ENCODE results near the gene CUL3.

DNA sequence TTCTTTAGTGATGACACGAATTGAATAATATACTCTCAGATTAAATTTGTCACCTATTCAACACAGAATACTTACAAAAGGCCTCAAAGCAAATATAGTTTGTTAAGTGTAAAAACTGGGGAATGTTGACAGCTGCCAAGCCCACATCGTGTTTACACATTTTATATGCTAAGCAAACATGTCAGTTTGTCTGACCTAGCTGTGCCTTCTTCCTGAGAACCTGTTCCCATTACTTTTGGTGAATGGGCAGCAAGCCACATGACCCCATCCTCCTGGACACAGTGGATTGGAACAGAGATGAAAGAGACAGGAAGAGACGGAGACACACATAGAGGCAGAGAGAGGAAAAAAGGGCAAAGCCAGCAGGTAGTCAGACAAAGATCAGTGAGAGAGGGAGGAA is 22.9 kb upstream of the CUL3 start:
- TF ChIP-seq CTCF (IDR thresholded peaks at IDR 0.05 in 4 of 5, conservative IDR thresholded peaks at IDR 0.05 in 1 of 5) (no peak), POLR2A (IDR thresholded peaks at IDR 0.05) (no peak)

All from gastrocnemius medialis (tissue), 4 donors.